SKM-1 (cell line): ENCODE data around the gene LGALS13.

ENCODE experiments used
- DNase-seq: peaks from one replicate; lab custom pipeline; 2025; ENCODE audit not compliant: unreplicated experiment; lab: John Stamatoyannopoulos, UW

Gene LGALS13, protein sequence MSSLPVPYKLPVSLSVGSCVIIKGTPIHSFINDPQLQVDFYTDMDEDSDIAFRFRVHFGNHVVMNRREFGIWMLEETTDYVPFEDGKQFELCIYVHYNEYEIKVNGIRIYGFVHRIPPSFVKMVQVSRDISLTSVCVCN

GRCh38 chr19:39602224-39602623 lies at the start of gene LGALS13:
Gene LGALS13, plus strand, starts transcription at chr19:39602524. Its CDS starts 45 bp downstream, at chr19:39602569.
- no peak for DNase-seq

- no peak for DNase-seq
These were observed 49.2 kb upstream of the LGALS13 start for GRCh38 chr19:39553082-39553652.

DNA sequence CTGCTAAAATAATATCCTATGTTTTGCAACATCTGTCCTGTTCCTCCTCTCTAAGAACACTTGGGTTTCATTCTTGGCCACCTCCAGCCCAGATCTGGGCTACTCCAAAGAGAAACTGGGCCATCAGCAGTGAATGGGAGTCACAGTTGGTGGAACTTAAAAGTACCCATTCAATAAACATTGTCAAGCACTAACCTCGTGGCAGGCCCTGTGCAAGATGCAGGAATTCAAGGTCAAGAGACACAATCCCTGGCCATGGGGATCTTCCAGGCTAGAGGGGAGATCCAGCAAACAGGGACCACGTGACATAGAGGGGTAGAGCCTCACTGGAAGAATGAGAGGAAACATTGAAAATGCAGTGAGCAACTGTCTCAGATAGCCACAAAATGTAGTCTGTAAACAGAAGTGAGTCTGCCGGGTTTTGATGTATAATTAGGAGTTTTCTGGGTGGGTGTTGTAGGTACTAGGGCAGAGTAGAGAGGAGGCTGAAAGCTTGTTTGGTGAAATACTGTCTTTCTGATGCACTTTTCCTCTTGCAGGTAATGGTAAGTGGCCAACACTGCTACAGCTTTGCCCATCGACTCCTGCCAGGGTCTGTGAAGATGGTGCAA lies 47.5 kb upstream of the LGALS13 start:
- DNase-seq, result no peak

GRCh38 chr19:39555883-39556282 lies 46.4 kb upstream of the LGALS13 start:
- no peak for DNase-seq

DNA sequence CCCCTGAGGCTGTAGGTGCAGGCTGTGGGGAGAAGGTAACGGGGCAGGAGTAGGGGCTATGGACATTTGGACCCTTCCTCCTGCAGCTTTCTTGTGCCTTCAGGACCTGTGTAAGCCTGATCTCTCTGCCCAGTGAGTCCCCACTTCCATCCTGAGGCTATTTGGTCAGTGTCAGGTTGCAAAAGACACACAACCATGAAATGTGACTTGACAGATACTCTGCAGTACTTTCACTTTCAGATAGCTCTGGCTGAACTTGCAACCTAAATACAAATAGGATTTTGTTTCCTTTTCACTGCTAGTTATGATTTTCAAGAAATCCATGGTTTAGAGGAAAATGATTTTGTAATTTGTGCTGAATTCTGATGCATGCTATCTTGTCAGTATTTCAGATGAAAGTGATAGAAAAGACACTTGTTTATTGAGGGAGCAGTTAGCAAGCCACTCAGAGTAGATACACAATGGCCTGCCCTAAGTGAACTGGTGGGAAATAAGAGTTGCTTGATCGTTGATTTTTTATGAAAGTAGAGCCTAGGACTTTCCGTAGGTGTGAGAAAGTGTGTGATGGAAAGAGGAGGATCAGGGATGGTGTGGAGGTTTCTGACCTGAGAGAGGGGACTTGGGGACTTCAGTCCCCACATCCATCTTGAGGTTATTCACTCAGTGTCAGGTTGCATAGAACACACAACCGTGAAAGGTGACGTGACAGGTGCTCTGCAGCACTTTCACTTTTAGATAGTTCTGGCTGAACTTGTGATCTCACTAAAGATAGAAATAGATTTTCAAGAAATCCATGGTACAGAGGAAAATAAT lies 44.3 kb upstream of the LGALS13 start:
- DNase-seq, result no peak

GRCh38 chr19:39558624-39559117 lies 43.7 kb upstream of the LGALS13 start:
- DNase-seq, result no peak

- no peak for DNase-seq
These were observed 38.9 kb upstream of the LGALS13 start for GRCh38 chr19:39563408-39563807.

- DNase-seq, result no peak
These were observed 36.3 kb upstream of the LGALS13 start for GRCh38 chr19:39566064-39566463.

DNA sequence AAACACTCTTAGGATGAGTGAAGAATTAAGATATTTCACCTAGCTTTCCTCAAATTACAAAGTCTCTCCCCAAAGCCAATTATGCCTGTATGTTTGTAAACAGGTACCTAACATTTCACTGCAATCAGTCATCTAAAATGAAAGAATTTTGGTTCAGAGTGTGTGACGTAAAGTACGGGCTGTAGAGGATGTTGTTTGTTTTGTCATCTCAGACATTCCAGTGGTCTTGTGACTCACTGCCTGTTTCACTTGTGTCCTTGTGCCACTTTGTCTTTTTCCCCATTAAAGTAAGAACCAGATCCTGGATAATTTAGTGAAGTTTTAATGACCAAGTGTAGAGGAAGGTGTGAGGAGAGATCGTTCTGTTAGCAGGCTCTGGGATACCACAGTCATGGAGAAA lies 33.7 kb upstream of the LGALS13 start:
- DNase-seq, result no peak

DNA sequence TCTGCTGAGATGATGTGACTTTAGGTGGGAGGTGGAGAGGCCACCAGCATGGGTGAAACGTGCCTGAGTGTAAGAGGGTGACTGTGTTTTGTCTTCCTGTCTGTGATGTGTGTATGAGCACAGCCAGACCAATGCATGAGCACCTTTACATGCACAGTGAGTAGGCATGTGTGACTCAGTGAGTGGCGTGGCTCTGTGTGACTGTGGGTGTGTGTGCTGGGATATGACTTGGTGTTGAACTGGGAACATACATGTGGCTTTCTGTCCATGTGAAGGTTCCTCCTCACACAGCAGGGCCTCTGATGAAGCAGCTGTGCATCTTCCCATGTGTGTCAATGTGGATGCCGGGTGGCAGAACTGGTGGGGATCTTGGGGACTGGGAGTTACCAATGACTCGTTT lies 19.9 kb upstream of the LGALS13 start:
- DNase-seq, result no peak

DNA sequence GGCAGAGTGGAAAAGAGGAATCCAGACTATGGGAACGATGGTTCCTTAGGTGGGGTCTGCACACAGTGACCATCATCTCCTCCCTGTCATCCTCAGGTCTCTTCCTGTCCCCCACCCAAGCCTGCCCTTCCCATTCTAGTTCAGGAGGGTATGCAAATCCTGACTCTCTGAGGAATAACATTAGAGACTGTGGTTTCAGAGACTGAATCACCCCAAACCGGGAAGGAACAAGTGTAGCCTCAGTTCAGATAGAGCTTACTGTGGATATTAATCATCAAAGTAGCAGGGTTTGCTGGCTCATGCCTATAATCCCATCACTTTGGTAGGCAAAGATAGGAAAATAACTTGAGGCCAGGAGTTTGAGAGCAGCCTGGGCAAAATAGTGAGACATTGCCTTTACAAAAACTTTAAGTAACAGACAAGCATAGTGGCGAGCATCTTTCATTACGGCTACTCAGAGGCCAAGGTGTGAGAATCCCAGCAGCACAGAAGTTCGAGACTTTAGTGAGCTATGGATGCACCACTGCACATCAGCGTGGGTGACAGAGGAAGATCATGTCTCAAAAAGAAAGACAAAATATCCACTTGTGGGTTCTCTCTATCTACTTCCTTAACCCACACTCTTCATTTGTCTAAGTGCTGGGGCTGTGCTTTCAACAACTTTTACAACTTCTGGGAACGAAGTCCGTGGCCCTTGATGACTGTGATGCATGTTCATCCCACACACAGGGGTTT lies 19.3 kb upstream of the LGALS13 start:
- no peak for DNase-seq

- no peak for DNase-seq
These were observed 14.8 kb upstream of the LGALS13 start for GRCh38 chr19:39587496-39587895.

- DNase-seq, result no peak
These were observed 14.3 kb upstream of the LGALS13 start for GRCh38 chr19:39588066-39588465.

- no peak for DNase-seq
These were observed 12.1 kb upstream of the LGALS13 start for GRCh38 chr19:39590265-39590664.

- DNase-seq, result no peak
These were observed 9.9 kb upstream of the LGALS13 start for GRCh38 chr19:39592381-39592780.

GRCh38 chr19:39595950-39596349 lies 6.4 kb upstream of the LGALS13 start:
- DNase-seq, result no peak

GRCh38 chr19:39596911-39597310 lies 5.4 kb upstream of the LGALS13 start:
- DNase-seq, result no peak

DNA sequence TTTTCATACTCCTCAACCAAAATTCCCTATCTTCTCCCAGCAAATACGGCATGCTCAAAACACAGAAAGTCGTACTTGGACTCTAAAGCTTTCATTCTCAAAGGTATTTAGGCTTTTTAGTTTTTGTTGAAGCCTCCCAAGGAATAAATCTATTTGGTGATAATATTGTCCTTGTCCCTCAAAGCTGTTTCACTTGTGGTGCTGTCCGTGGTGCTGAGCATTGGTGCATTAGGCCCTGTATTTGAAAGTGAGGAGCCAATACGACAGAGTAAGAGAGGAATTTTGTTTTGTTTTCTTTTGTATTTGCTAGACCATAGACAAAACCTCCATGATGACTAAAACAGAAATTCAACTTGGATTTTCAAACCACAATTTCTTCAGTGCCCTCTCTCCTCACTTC lies 3.2 kb upstream of the LGALS13 start:
- DNase-seq, result no peak

GRCh38 chr19:39603825-39604224 lies 1.5 kb downstream of the LGALS13 start:
- no peak for DNase-seq

DNA sequence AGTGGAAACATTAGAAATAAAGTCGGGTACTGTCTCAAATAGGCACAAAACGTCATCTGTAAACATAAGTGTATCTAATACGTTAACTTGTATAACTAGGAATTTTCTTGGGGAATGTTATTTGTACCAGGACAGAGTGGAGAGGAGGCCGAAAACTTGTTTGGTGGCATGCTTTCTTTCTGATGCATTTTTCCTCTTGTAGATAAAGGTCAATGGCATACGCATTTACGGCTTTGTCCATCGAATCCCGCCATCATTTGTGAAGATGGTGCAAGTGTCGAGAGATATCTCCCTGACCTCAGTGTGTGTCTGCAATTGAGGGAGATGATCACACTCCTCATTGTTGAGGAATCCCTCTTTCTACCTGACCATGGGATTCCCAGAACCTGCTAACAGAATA lies 4.7 kb downstream of the LGALS13 start:
- DNase-seq, result no peak

GRCh38 chr19:39607561-39607960 lies 5.2 kb downstream of the LGALS13 start:
- no peak for DNase-seq
